Bronchial epithelial cell (primary cell): ENCODE measurements around the gene CPLX1. TPM values are rescaled to one million over a fixed set of nuclear protein-coding genes. Genes with fewer than 3 reads are reported as not detected.

Source experiments
- DNase-seq: peaks from one replicate; pipeline ENCODE4 v3.0.0-alpha.2; 2010; ENCODE audit warnings: low read depth
- FAIRE-seq: peaks from 2 replicates; lab custom pipeline; 2011; peaks lifted over from hg19 to GRCh38; lab: Jason Lieb, UNC
- H3K27me3 ChIP-seq: 2 replicates; pipeline ENCODE4 v1.5.1; 2011; ENCODE audit warnings: low read length; ENCODE audit not compliant: control insufficient read depth, insufficient read depth
- H3K36me3 ChIP-seq: 2 replicates; pipeline ENCODE4 v1.5.1; 2011; ENCODE audit warnings: low read length; ENCODE audit not compliant: control insufficient read depth, insufficient read depth
- H3K4me3 ChIP-seq: 2 replicates; pipeline ENCODE4 v1.5.1; 2011; ENCODE audit warnings: mild to moderate bottlenecking, low read depth, low read length, control low read depth
- CTCF ChIP-seq: IDR thresholded peaks from 2 replicates; pipeline ENCODE4 v1.5.1; 2011; ENCODE audit warnings: mild to moderate bottlenecking, moderate library complexity, low read length, control low read depth, inconsistent platforms; ENCODE audit not compliant: insufficient read depth, severe bottlenecking
- total RNA-seq: library from RNA; depleted of rRNA; stranded (reverse); fragments of >200 nt; gene quantifications from 2 replicates; pipeline ENCODE4 v1.2.1, GENCODE V29; 2014

CPLX1 gene
- total RNA-seq, 1 donor from 2014 or later, result not detected

- TF ChIP-seq CTCF, result no peak
- DNase-seq (no peak), FAIRE-seq (no peak)
- H3K36me3 ChIP-seq, result no peaks in the 10 kb centered on the region
- H3K4me3 ChIP-seq, result no peak overlapping the region
- H3K27me3 ChIP-seq, result peaks cover 40% of the 10 kb centered on the region
These were observed 1.4 kb downstream of the CPLX1 start for GRCh38 chr4:824461-825062.

- H3K27me3 ChIP-seq, result peaks cover 37% of the 10 kb centered on the region
- no peak for TF ChIP-seq CTCF
- H3K4me3 ChIP-seq, result no peak overlapping the region
- H3K36me3 ChIP-seq, result no peaks in the 10 kb centered on the region
- DNase-seq, result no peak
- no peak for FAIRE-seq
These were observed 2.0 kb downstream of the CPLX1 start for GRCh38 chr4:823761-824460.

GRCh38 chr4:823176-823760 is 2.7 kb downstream of the CPLX1 start:
- Histone ChIP-seq H3K27me3 (peaks cover 37% of the 10 kb centered on the region), H3K4me3 (no peak overlapping the region), H3K36me3 (no peaks in the 10 kb centered on the region)
- no peak for TF ChIP-seq CTCF
- DNase-seq, result no peak
- FAIRE-seq, result no peak

- Histone ChIP-seq H3K4me3 (no peak overlapping the region), H3K36me3 (no peaks in the 10 kb centered on the region), H3K27me3 (peaks cover 30% of the 10 kb centered on the region)
- no peak for TF ChIP-seq CTCF
- DNase-seq (no peak), FAIRE-seq (no peak)
These were observed 3.4 kb downstream of the CPLX1 start for GRCh38 chr4:822361-823175.

- Histone ChIP-seq H3K4me3 (no peak overlapping the region), H3K27me3 (peaks cover 23% of the 10 kb centered on the region), H3K36me3 (no peaks in the 10 kb centered on the region)
- TF ChIP-seq CTCF, result no peak
- FAIRE-seq, result no peak
- no peak for DNase-seq
These were observed 4.3 kb downstream of the CPLX1 start for GRCh38 chr4:821631-822030.
